Stimulated activated CD4-positive, alpha-beta T cell treated with anti-CD3 and anti-CD28 coated beads, TNF-alpha, amount 100 ng/mL, for 48 hours (primary cell): ENCODE measurements around the gene WNT1.
A peak's percentile ranks its signal among the peaks of the same experiment; 100 is the strongest.

Experiments used
- DNase-seq, 3 donors: peaks; one replicate each; pipeline ENCODE4 v3.0.0-alpha.2; 2020; ENCODE audit warnings: low read depth in 3 of 3

Gene WNT1

DNA sequence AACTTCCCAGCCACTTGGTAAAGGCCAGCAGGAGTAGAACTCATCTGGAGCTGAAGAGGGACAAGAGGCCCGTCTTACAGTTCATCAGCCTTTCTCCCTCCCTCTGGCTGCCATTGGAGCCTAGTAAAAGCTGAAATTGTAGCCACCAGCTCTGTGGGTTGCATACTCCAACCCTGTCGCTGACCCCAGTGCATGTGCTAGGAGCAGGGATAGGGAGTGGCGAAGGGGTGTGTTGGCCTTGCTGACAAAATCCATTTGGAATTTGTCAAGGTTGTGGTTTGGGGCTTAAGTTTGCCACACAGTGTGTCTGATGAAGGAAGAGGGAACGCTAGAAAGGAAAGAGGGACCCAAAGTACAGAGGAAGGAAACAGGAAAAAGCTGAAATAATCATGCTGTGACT, 16.8 kb upstream of the WNT1 start:
- DNase-seq = no peak

DNA sequence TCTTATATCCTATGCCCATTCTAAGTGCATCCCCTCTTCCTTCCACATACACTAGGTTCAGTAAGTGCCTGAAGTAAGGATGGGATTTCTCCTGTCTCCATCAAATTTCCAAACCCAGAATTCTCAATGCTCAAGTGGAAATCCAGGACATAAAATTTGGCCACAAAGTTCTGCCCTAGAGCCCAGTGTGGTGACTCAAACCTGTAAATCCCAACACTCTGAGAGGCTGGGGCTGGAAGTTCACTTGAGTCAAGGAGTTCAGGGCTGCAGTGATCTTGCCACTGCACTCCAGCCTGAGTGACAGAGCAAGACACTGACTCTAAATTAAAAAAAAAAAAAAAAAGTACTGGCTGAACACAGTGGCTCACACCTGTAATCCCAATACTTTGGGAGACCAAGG, 16.3 kb upstream of the WNT1 start:
- DNase-seq = no peak

DNA sequence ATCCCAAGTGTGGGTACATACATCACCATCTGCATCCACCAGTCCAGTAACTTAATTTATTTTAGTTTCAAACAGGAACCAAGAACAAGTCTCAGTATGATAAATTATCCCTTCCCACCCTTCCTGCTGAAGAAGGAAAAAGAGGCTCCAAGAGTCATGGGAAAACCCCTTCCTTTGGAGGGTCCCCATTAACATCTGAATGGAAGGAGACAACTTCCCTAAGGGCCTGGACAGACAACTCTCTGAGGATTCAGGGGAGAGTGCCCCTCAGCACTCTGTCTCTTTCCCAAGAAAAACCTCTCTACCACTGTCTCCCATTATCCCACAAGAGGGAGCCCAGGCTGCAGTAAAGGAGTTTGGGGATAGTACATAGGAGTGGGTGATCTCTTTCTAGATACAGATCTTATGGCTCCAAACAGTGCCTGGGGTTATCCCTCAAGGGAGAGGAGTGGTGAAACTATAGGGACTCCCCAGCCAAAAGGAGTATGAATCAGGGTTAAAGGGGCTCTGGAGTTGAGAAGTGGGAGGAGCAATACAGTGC, 12.8 kb upstream of the WNT1 start:
- DNase-seq = no peak

DNA sequence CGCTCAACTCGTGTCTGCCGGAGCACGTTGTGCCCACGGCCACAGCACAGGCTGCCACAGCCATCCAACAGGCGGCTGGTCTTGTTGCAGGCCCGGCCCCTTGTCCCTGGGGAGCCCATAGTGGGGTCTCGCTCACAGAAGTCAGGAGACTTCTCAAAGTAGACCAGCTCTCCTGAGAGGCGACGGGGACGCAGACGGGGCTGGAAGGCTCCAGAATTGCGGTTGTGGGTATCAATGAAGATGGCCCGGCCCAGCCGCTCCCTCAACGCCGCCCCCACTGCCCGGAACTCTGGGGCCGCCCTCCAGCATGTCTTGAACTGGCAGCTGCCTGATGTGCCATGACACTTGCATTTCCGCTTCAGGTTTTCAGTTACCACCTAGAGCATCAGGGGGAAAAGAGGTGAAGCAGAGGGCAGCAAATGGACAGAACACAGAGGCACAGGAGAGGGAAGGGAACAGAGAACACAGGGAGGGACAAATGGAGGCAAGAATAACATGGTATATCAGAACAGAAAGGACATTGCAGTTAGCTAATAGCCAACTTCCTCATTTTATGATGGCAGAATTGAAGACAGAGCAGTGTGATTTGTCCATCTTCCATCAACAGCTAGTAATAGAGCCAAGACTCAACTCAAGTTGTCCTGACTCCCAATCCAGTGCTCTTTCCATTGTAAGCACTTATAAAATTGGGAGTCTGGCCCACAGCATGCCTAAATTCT, 11.8 kb upstream of the WNT1 start:
- no peak for DNase-seq

DNA sequence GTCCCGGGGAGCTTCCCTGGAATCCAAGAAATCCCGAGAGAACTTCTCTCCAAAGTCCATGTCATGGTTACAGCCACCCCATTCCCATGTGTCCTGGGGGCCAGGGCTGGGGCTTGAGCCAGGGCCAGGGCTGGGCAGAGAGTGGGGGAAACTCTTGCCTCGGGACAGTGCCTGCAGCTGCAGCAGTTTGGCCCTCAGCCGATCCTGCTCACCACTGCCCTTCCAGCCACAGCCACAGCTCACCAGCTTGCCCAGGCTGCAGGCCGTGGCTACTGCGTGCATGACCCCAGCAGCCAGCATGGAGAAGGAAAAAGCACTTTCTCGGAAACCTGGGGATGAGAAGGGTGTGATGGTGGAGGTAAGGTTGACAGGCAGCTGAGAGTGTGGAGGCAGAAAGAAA, 10.1 kb upstream of the WNT1 start:
- DNase-seq = no peak

DNA sequence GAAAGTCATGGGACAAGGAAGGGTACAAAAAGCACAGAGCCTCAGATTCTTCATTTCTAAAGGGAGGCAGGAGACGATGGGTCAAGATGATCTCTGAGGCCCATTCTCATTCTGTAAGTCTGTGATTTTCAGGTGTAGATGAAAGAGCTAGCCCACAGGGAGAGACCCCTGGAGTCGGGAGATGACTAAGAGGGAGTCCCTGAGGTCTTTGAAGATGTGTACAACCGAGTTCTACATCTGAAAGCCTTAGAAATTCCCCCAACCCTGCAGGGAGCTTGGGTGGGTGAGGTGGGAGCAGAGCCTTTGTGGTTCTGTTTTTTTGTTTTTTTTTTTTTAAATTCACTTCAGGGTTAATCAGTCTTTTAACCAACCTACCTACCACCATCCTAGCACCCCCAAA, 9.7 kb upstream of the WNT1 start:
- no peak for DNase-seq

DNA sequence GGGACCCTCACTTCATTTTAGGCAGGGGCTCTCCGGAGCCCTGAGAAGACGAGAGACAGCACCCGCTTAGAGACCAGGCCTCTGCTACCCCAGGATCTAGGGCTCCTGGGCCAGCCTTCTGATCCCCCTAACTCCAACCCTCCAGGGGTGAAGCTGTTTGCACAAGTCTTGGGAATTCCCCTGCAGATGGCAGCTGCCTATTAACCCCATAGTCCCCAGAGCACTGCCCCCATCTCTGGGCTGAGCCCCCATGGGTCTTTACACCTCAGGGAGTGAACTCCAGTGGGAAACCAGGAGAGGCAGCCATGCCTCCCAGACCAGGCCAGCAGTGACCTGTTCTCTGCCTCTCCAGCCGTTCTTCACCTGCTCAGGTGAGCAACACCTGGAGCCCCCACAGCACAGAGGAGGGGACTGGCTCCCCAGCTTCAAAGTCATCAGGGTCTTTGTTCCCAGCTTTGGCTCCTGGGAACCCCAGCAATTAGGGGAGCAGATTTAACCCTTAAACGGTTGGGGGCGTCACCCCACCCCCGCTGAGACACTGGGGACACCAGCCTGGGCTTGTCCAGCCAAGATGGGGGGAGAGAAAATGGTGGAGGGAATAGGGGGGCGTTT, 8.9 kb upstream of the WNT1 start:
- no peak for DNase-seq

DNA sequence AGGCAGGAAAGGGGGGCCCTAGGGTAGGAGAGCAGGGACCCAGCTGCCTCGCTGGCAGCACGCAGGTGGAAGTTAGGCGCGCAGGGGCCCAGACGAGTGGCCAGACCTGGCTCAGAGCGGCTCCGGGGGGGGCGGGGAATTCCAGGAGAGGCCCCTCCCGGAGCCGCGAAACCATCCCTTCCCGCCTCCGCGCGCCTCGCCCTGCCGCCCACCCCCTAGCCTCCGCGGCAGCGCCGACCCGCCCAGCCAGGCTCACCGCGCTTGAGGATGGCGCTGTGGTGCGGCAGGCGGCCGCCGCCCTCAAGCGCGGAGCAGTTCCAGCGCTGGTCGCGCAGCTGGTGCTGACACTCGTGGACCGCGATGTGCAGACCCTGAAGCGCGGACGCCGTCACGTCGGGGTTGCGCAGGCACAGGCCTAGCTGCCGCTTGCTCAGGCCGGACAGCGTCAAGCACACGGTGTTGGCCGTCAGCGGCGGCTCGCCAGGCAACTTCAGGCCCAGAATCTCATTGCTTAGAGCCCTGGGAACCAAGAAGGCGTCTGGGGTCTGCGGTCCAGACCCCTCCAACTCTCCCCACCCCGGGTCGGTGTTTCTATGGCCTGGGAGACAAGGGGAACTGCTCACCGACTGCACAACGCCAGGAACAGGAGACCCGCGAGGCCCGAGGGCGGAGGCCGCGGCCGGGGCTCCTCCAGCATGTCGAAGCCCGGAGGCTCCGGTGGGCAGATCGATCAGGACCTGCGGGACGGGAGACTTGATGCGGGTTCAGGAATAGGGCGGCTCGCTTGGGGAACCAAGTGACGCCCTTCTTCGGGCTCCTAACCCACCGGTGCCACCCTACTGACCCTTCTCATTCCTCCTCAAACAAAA, 8.1 kb upstream of the WNT1 start:
- DNase-seq = no peak

DNA sequence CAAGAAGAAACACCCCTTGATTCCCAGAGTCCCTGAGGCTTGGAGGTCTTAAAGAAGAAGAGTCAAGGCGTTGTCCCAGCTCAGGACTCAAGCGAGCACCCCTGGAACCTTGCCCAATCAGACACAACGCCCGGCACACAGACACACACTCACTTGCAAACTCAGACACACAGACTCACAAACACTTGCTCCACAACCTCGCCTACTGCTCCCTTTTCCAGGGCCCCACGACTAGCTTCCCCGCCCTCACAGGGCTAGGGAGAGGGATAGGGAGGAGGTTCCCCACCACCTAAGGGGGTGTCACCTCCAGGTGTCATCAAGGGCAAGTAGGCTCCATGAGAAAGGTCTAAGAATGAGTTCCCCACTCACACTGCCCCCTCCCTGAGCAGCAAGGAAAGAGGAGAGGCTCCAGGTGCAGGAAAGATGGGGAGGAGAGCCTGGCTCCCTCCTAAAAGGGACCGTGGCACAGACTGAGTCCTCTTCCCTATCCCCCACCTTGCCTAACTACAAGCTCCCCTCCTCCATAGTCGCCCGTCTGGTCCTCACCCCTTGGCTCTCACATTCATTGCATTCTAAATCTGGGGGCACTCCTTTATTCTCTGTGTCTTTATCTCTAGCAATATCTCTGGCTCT, 7.3 kb upstream of the WNT1 start:
- DNase-seq = no peak

DNA sequence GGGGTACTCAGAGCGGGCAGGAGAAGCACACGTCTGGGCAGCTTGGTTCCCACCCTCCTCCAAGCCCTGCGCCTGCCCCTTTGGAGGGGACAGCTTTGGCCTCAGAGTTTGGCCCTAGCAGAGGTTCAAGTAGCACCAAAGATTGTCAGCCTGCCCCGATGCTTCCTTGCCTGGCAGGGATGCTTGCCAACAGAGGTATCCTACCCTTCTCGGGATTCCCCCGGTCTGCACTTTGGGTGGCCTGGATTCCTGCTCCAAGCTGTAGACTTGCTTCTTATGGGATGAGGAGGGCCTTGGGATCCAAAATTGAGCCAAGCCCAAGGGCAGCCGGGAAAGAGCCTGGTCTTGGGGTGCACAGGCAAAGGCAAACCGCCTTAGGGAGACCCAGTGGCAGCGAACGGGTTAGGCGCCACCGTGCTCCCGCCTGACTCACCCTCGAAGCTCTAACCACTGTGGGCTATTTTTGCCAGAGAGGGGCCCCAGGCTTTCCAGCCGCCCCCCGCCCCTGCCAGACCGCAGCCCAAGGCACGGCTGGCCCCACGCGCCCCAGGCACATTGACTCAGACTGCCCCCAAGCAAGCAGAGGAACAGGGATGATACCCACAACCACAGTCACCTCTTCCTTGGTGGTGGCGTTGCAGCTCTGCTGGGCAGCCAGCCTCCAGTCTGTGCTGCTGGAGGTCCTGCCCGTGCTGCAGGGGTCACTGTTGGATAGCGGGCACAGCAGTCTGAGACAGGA, 5.7 kb upstream of the WNT1 start:
- no peak for DNase-seq

DNA sequence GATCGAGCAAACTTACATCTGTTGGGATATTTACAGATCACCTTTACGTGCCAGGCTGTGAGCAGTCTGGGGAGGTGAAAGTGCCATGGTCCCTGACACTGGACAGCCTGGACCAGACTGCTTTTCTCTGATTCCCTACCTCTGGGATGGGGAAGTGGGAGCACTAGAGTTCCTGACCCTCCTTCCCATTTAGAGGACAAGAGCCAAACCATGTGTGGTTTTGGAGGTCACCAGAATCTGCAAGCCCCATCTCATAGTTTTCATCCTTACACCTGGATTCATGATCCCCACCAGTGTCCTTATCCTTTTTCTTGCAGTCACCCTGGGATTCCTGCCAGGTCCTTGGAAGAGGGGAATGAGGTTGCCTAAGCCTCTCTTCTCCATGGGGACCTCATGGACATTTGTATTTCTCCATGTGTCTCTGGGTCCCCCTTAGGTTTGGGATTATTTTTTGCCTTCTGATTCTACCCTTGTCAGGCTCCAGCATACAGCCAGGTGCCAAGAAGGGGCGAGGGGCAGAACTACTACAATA, 5.1 kb upstream of the WNT1 start:
- DNase-seq = no peak

DNA sequence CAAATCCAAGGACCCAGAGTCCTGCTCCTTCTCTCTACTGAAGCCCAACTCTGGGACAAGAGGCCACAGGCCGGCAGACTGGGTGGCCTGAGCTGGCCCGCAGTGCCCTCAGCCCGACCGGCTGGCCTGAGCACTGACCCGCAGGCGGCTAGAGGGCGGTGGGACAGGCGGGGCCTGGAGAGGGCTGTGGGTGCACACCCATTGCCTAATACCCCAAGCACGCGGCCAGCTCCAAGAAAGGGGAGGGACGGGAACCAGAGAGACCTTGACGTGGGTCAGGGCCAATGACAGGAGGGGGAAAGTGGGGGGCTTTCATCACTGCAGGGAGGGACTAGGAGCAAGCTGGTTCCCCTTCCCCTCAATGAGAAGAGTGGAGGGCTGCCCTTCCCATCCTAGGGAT, 4.6 kb upstream of the WNT1 start:
- DNase-seq = no peak

DNA sequence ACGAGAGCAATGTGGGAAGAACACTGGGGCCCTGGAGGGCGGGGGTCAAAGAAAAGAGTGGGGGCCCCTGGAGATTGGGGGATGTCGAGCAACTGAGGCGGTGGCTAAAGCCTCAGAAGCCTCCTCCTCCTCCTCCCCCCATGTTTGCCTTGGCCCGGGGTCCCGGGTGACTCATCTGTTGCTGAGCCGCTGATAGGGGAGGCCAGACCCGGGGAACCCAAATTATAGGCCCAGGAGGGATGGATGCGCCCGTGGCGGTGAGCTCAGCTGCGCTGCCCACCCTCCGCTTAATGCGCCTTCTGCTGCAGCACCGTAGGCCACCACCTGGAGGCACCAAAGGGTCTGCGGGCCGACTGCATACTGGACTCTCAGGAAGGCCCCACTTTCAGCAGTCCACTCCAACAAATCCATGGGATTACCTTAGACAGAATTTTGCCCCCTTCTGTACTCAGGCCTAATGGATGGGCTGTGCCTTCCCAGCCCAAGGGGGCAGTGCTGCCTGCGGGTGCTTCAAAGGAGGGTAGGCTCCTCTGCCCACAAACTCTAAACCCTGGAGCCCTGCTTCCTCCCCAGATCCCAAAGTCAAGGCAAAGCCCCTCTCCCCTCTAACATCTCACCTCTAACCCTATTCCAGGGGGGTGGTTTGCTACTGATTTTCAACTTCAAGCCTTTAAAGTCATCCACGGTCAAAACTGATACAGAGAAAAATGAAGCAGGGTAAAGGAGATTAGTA, 4.0 kb upstream of the WNT1 start:
- DNase-seq = no peak

DNA sequence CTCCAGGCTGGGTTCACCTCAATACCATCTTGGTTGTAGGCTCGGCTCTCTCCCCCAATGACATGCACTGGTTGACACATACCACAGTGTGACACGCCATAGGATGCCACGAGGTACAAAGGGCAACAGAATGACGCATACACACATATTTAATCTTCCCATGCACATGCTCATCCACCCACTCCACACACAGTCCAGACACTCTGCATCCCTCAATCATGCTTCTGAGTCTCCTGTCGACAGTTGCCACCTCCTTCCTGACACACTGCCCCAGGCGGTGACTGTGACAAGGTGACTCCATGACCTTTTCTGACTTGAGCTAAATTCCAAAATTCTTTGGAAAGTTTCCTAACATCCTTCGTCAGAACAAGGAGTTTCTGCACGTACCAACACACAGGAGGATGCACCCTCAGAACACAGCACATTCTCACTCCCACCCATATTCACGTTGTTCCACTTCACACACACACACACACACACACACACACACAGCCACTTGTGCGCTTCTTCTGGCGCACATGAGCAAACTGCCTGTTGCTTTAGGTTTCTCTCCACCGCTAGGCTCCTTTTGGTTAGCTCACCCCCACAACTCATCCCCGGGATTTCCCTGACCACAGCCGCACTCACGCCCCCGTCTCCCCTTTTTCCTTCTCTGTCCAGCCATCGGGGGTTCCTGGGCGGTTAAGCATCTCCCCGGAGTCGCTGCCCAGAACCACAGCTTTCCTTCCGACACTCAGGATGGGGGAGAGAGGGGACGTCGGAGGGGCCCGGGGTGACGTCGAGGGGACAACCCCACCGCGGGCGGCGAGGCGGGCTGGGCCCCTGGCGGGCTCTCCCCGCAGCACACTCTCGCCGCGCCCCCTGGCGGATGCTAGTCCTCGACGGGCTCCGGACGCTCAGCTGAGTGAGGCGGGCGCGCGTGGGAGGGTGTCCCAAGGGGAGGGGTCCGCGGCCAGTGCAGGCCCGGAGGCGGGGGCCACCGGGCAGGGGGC, 536 bp upstream of the WNT1 start:
- DNase-seq = peak; percentile 60 to 88 (median 75)

DNA sequence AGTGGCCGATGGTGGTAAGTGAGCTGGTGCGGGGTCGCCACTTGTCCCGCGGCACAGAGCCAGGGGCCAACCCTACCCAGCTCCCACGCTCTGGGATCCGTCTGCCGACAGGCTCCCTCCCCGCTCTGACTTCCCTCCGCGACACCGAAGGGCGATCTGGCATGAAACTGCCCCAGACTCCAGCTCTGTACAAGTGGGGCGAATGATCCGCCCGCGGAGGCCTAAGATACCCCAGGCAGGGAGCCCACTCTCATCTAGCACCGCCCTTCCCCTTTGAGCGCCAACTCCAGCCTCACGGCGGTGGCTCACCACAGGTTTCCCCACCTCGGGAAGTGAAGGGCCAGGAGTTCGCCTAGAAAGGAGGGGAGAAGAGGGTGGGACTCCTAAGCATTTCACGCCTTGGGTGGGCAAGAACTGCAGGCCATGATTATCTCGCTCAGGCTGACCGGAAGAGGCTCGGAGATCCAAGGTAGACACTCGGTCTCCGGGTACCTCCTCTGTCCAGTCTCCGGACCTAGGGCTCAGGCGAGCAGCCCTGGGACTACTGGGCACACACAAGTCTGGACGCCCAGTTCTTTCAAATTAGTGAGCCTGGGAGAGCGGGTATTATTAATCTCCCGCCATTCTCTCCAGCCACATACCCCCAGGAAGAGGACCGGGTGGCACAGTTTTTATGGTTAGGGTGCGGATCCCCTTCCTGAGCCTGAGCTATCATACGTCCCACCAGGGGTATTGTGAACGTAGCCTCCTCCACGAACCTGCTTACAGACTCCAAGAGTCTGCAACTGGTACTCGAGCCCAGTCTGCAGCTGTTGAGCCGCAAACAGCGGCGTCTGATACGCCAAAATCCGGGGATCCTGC, 849 bp downstream of the WNT1 start:
- no peak for DNase-seq

DNA sequence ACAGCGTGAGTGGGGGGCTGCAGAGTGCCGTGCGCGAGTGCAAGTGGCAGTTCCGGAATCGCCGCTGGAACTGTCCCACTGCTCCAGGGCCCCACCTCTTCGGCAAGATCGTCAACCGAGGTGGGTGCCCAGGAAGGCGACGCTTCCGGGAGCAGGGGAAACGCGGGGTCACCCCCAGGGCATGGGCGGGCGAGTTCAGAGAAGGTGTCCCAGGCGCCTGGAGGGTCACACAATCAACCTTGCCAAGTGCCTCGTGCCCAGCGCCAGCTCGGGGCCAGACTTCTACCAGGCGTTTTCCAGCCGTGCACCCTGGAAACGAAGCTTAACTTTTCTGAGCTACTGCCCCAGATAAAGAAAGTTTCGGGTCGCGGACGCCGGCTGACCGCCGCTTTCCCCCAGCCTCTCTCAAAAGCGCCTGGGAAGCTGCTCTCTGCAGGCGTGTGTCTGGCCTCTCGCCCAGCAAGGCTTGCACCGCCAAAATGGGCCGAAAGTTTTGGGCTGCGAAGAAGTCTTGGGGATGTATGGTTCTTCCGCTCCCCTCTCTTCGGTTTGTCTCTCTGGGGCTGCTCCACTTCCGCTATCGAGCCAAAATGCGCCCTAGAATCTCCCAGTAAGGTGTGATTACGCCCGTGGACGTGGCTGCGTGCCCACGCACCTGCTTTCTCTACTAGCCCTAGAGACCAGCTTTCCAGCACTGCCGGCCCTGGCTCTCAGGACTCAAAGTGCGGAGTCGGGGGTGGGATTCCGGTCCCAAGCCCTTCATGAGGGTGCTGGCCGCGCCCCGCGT, 1.7 kb downstream of the WNT1 start:
- DNase-seq = no peak

DNA sequence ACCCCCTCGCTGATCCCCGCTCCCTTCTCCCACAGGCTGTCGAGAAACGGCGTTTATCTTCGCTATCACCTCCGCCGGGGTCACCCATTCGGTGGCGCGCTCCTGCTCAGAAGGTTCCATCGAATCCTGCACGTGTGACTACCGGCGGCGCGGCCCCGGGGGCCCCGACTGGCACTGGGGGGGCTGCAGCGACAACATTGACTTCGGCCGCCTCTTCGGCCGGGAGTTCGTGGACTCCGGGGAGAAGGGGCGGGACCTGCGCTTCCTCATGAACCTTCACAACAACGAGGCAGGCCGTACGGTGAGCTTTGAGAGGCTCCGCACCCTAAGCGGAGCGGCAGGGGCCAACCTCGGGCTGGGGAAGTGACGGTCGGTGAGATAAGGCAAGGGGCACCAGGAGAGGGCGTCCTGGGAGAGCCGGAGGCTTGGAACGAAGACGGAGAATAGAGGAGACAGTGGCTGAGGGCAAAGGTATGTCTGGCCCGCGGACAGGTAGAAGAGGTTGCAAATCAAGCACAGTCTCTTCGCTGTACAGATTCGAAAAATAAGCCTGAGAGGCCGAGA, 2.3 kb downstream of the WNT1 start:
- no peak for DNase-seq
